HG03354 (cell line): ENCODE data around the gene RSPRY1.

Experiments used
- ATAC-seq: cut with Tn5 transposase; IDR thresholded peaks from one replicate; pipeline ENCODE4 v1.9.1; 2021; ENCODE audit warnings: mild to moderate bottlenecking; ENCODE audit not compliant: unreplicated experiment, poor library complexity, severe bottlenecking

RSPRY1 gene

DNA sequence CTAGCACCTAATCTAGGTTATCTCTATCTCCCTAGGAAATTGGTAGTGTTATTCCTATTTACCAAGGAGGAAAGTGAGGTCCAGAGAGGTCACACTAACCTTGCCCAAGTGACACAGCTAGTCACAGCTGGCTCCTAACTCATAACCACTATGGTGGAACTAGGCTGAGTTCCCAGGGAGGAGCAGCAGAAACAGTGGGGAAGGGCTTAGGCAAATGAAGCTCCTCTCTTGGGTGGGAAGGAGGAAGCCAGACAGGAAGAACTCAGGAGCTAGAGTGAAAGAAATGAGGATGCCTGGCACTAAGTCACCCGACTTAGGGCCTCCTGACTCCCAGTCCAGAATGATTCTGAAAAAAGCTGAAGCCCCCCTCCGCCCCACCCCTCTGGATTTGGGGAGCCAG lies 34.8 kb upstream of the RSPRY1 start:
- ATAC-seq, result no peak

DNA sequence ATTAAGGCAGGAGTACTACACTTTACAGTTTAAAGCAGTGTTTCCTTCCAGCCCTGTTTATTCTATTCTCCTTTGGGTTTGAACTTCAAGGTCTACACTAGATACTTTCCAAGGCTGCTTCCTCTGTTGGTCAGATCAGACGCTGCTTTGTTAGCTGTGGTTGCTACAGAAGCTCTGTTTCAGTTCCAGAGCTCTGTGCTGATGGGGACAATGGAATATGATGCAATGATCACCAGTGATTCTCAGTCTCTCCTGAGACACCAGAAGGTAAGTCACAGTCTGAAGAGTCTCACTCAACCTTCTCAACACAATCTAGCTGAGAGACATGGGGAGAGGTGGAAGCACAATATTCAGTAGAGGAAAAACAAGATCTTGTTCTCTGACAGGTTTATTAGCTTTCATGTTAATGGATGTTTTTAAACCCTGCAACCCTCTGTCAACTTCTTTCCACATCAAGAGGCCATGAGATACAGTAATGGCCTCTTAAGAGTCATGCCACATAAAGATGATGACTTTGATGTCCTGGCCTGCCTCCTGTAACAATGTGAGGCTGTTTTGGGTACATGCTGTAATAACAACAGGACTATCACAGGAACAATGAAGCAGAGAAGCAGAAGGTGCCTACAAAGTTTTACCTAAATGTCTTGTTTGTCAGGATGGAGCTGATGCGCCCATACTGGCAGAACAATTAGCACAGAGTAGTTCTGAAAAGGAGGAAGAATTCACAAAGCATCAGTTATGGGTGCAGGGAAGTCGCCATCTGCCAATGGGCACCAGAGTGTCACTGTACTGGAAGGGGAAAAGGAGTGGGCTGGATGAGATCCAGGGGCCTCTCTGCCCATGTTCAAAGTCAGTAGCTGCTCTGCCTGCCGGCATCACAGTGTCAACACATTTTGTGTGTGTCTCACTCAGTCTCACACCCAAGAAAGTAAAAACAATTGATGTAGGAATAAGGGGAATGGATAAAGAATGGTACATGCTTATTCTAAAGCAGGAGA lies 33.7 kb upstream of the RSPRY1 start:
- ATAC-seq, result no peak

- ATAC-seq, result no peak
Measured at GRCh38 chr16:57153841-57154240, 32.3 kb upstream of the RSPRY1 start.

DNA sequence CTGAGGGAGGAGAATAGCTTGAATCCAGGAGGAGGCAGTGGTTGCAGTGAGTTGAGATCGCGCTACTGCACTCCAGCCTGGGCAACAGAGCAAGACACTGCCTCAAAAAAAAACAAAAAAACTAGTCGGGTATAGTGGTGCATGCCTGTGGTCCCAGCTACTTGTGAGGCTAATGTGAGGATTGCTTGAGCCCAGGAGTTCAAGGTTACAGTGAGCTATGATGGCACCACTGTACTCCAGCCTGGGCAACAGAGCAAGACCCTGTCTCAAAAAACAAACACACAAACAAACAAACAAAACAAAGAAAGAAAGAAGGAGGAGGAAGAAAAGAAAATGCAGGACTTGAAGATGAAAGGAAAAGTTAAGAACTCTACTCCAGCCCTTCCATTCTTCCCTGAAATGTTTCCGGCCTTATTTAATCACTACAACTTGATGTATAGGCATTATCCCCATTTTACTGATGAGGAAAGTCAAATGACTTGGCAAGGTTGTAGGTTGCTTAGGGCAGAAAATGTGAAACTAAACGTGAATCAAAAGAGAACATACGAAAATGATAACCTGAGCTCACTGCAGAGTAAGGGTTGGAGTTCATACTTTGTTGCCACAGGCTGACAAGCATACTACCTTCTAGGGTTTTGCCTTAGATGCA lies 30.3 kb upstream of the RSPRY1 start:
- ATAC-seq, result no peak

DNA sequence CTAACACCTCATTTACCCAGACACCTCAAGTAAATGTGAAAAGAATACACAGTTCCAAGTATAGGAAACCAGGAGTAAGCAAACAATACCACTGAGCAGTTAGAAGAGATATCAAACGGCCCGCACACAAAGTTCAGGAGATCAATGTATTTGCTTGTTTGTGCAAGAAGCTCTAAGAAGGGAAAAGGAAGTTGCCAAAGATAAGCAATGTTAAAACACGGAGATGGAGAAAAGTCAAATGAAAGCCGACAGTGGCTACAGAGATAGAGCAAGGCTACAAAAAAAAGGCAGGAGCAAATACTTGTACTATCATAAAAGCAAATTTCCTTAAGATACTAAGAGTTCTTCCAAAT lies 29.8 kb upstream of the RSPRY1 start:
- no peak for ATAC-seq

DNA sequence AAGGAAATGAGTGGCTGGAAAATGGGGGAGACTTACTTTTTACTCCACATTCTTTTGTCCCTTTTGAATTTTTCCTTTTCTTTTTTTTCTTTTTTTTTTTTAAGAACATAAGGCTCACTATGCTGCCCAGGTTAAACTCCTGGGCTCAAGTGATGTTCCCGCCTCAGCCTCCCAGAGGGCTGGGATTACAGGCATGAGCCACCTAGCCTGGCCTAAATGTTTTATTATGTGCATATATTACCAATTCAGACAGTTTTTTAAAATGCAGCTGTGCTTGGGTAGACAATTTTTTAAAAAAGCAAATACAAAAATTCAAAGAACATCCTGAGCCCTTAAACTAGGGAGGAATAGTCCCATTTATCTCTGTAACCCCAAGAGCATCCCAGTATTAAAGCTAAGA lies 28.6 kb upstream of the RSPRY1 start:
- ATAC-seq, result no peak

- ATAC-seq, result no peak
Measured at GRCh38 chr16:57159447-57159846, 26.7 kb upstream of the RSPRY1 start.

- ATAC-seq, result no peak
Measured at GRCh38 chr16:57163842-57164241, 22.3 kb upstream of the RSPRY1 start.

DNA sequence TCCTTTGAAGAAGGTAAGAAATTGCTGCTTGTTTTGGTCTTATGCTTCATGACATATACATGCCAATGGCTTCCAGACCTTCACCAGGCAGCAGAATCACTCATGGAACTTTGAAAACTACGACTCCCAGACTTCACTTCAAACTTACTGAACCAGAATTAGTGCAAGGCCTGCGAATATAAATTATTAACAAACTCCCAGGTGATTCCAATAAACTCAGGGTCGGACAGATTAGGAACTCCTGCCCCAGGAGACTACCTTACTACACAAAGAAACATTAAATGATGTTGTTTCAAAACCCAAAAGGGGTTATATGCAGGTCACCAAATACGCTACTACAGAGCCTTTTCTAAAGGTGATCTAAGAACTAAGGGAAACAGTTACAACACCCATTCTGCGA lies 20.6 kb upstream of the RSPRY1 start:
- no peak for ATAC-seq

GRCh38 chr16:57165938-57166337 lies 20.2 kb upstream of the RSPRY1 start:
- ATAC-seq, result no peak

DNA sequence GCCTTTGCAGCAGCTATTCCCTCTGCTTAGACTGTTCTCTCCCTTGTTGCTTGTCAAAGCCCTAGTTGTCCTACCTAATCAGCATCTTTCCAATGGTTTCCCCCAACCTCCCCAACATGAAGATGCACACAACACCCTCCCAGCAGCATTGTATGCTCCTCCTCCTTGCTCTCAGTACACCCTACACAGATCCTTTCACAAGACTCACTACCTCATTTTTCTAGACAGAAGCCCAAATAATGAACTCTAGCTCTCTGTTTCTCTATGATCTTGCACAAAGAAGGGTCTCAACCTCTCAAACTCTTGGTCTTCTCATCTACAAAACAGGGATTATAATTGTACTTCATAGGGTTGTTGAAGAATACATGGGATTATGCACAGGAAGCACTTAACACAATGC lies 19.7 kb upstream of the RSPRY1 start:
- ATAC-seq, result no peak

GRCh38 chr16:57166951-57167350 lies 19.2 kb upstream of the RSPRY1 start:
- ATAC-seq, result no peak

DNA sequence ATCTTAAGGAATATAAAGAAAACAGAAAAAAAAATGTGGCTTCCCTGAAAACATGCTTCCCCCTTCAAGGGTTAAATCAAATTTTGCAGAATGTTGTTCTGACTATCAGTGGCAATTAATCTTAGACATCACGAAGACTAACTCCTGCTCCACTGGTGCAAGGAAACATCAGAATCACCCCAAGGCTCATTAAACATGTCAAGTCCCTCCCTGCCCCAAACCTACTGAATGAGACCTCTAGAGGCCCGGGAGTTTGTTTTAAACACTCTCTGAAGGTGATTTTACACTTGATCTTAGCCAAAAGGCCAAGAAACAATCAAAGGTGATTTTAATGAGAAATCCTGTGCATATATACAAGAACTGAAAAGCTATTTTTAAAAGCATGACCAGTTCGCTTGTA lies 18.6 kb upstream of the RSPRY1 start:
- no peak for ATAC-seq

DNA sequence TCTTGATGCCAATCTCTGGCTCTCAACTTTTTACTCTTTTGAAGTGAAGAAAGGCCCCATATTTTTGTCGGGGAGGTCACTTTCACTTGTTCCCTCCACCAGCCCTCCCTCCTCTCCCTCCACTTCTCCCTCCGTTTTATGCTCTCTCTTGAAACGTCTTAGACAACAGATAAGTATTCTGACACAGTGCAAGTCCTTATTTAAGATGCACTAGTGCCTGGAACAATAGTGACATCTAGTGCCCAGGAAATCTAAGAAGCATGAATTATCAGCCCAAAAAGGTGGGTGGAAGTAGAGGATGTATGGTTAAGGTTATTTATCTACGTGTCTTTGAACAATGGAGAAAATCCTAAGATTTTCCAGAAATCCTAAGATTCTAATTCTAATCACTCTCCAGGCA lies 18.2 kb upstream of the RSPRY1 start:
- no peak for ATAC-seq

- ATAC-seq, result no peak
Measured at GRCh38 chr16:57169327-57169726, 16.8 kb upstream of the RSPRY1 start.

DNA sequence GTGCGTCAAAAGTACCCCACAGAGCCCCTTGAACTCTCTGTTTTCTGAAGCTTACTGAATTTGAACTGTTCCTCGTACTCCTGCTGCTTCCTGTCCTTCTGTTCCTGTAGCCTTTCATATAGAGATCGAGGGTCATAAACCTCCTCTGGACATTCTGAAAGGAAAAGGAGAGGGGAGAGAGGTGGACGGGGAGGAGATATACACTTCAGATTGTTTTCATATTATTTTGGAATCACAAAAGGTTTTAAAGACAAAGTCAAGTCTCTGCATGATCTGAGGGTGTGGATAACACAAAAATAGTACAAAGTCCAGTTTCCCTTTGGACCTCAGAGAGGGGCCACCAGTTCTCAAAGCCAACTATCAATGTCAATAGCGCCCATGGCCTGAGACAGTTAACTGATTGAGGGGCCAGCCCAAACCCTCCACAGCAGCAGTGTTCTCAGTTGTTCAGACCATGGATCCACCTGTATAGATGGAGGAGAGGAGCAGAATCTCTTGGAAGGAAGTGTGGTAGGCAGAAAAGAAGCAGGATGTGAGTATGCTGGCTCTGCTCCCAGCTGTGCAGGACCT lies 13.3 kb upstream of the RSPRY1 start:
- ATAC-seq, result no peak

DNA sequence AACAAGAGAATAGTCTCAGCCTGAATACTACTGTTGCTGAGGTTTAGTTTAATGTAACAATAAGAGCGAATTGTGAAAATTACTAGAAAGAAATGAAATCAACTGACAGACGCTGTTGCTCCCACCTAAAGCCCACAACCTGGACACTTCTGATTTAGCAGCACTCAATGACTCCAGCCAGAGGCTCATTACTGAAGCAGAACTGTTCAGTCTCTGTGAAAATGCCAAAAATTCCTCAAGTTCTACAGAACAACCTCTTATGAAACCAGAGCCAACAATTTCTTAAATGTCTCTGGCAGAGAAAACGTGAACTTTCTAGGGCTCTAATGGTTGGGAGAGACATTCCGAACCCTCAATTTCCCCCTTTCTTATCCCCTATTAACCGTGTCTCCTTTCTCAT lies 10.2 kb upstream of the RSPRY1 start:
- ATAC-seq, result no peak

- no peak for ATAC-seq
Measured at GRCh38 chr16:57178196-57178595, 7.9 kb upstream of the RSPRY1 start.

GRCh38 chr16:57178793-57179212 lies 7.3 kb upstream of the RSPRY1 start:
- no peak for ATAC-seq

GRCh38 chr16:57179215-57179828 lies 6.8 kb upstream of the RSPRY1 start:
- ATAC-seq, result no peak
